Muscle of leg (tissue), 11 donors: ENCODE measurements around the gene FAM174B. TPM values are rescaled to one million over a fixed set of nuclear protein-coding genes. Genes with fewer than 3 reads are reported as not detected.

Experiments used
- DNase-seq: peaks from one replicate; pipeline ENCODE4 v3.0.0; 2013
- H3K27ac ChIP-seq: one replicate; pipeline ENCODE4 v1.5.1; 2013; ENCODE audit warnings: mild to moderate bottlenecking, low read length, control low read depth
- H3K27me3 ChIP-seq: one replicate; pipeline ENCODE4 v1.6.1; 2013; ENCODE audit warnings: low read length; ENCODE audit not compliant: control insufficient read depth, insufficient read depth
- H3K36me3 ChIP-seq: one replicate; pipeline ENCODE4 v1.6.1; 2013; ENCODE audit warnings: low read length; ENCODE audit not compliant: control insufficient read depth, insufficient read depth
- H3K4me1 ChIP-seq: one replicate; pipeline ENCODE4 v1.6.1; 2013; ENCODE audit warnings: low read length; ENCODE audit not compliant: control insufficient read depth, insufficient read depth
- H3K4me3 ChIP-seq: one replicate; pipeline ENCODE4 v1.5.1; 2013; ENCODE audit warnings: low read length, control low read depth
- H3K9me3 ChIP-seq: replicated peaks from 2 replicates; pipeline ENCODE4 v1.6.1; 2013; ENCODE audit warnings: low read depth, low read length; ENCODE audit not compliant: control insufficient read depth
- WGBS: methylation state at CpG from one replicate; pipeline ENCODE4 v1.1.5; 2013; ENCODE audit warnings: missing lambda C conversion rate; ENCODE audit not compliant: insufficient coverage; 5-methylcytosine and 5-hydroxymethylcytosine counted together
- polyA plus RNA-seq, 8 donors: library from polyadenylated mRNA; unstranded; fragments of 120-200 nt; gene quantifications; one replicate each; pipeline versions ENCODE4 v1.2.1 to v1.2.3, GENCODE V29; 2013; ENCODE audit warnings: inconsistent platforms in 1 of 8, low replicate concordance in 1 of 8; ENCODE audit not compliant: insufficient read length in 8 of 8, insufficient read depth in 1 of 8
- total RNA-seq: library from RNA; stranded (reverse); fragments of 120-200 nt; gene quantifications from one replicate; pipeline ENCODE4 v1.2.4, GENCODE V29; 2013

FAM174B gene
- total and polyA plus RNA-seq, 9 donors, result 13.3 to 25.4 (median 17.1) TPM

GRCh38 chr15:92667287-92667904, 11.8 kb upstream of the FAM174B start:
- Histone ChIP-seq H3K9me3 (no peaks in the 10 kb centered on the region), H3K27me3 (no peaks in the 10 kb centered on the region), H3K4me1 (peaks cover 39% of the 10 kb centered on the region), H3K27ac (peak overlapping the region; percentile 84), H3K36me3 (no peaks in the 10 kb centered on the region), H3K4me3 (no peak overlapping the region)
- peak; percentile 33 for DNase-seq
- WGBS, result 36% methylated on average over 8 of the region's 13 CpGs

GRCh38 chr15:92666780-92667179, 11.2 kb upstream of the FAM174B start:
- no peaks in the 10 kb centered on the region for H3K27me3 ChIP-seq
- H3K9me3 ChIP-seq, result no peaks in the 10 kb centered on the region
- no peak overlapping the region for H3K4me3 ChIP-seq
- H3K27ac ChIP-seq, result peak overlapping the region; percentile 84
- WGBS, result 19% methylated on average over 8 of the region's 10 CpGs
- H3K36me3 ChIP-seq, result no peaks in the 10 kb centered on the region
- DNase-seq, result peak; percentile 88
- peaks cover 39% of the 10 kb centered on the region for H3K4me1 ChIP-seq

GRCh38 chr15:92665100-92665555, 9.6 kb upstream of the FAM174B start:
- Histone ChIP-seq H3K27ac (peak overlapping the region; percentile 85), H3K4me3 (no peak overlapping the region), H3K36me3 (no peaks in the 10 kb centered on the region), H3K4me1 (peaks cover 39% of the 10 kb centered on the region), H3K9me3 (no peaks in the 10 kb centered on the region), H3K27me3 (no peaks in the 10 kb centered on the region)
- 0% methylated on average over 4 of the region's 10 CpGs for WGBS
- DNase-seq, result peak; percentile 93

DNA sequence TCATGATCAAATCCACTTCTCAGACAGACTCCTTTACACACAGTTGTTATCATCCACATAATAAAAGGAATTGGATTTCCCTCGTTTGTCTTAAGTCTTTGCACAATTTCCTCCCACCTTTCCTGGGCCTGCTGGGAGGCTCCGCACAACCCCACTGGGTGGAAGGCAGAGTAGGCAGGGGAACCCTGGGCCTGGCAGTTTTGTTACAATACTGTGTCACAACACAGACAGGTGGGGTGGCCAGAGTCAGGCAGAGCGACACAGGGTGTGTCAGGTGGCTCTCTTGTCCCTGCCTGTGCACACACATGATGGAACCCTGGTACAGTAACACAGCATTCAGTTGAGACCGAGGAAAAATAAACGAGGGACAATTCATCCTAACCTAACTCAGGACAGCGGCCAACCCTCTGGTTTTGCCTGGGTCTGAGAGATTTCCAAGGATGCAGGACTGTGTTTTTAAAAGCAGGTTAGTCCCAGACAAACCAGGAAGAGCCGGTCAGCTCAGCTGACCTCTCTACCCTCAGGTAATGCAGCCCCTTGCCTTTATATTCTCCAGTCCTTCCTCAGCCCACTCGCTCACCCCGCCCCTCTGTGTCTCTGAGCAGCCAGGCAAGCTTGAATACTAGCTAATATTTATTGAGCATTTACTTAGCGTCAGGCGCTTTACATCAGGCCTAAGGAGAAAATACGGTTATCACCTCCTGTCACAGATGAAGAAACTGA, 8.8 kb upstream of the FAM174B start:
- Histone ChIP-seq H3K27ac (peak overlapping the region; percentile 85), H3K9me3 (no peaks in the 10 kb centered on the region), H3K27me3 (no peaks in the 10 kb centered on the region), H3K4me1 (peaks cover 37% of the 10 kb centered on the region), H3K4me3 (no peak overlapping the region), H3K36me3 (no peaks in the 10 kb centered on the region)
- no peak for DNase-seq
- WGBS, result 81% methylated on average over 5 of the region's 12 CpGs

- Histone ChIP-seq H3K4me3 (no peak overlapping the region), H3K27me3 (no peaks in the 10 kb centered on the region), H3K4me1 (peaks cover 36% of the 10 kb centered on the region), H3K9me3 (no peaks in the 10 kb centered on the region), H3K27ac (no peak overlapping the region), H3K36me3 (no peaks in the 10 kb centered on the region)
- 81% methylated on average over 4 of the region's 13 CpGs for WGBS
- DNase-seq, result no peak
These were observed 7.8 kb upstream of the FAM174B start for GRCh38 chr15:92663250-92663951.

DNA sequence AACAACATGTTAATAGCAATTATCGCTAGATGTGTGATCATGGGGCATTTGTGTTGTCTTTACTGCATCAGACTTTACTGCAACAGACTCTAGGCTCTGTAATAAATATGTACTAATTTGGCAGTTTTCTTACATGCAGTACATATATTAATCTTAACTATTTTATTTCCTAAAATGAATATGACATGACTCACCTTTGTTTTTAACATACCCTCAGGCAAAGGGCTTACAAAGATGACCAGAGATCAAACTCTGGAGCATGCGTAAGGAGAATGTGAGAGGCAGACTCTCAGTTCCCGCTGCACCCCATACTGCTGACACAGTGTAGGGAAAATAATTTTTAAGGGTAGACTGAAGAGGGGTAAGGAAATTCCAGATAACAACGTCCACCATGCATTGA, 7.2 kb upstream of the FAM174B start:
- Histone ChIP-seq H3K9me3 (no peaks in the 10 kb centered on the region), H3K27me3 (no peaks in the 10 kb centered on the region), H3K27ac (no peak overlapping the region), H3K4me1 (peaks cover 32% of the 10 kb centered on the region), H3K36me3 (no peaks in the 10 kb centered on the region), H3K4me3 (no peak overlapping the region)
- no CpG with 5 or more reads among the region's 4 CpGs for WGBS
- no peak for DNase-seq

DNA sequence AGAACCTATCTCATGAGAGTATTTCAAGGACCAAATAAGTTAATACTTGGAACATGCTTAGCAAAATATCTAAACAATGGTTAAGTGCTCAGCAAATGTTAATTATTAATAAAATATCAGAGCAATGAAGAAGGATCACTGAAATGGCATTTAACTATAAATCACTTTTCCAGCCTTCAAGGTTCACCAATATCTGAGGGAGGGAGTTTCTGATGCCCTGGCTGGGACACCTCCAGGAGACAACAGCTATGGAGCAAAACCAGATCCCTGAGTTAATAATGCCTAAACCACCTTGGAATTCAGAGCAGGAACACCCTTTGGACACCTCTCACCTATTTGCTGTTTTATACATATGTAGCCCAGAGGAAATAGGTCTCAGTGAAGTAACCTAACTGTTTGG, 6.4 kb upstream of the FAM174B start:
- Histone ChIP-seq H3K9me3 (no peaks in the 10 kb centered on the region), H3K4me3 (no peak overlapping the region), H3K36me3 (no peaks in the 10 kb centered on the region), H3K27ac (no peak overlapping the region), H3K4me1 (peaks cover 24% of the 10 kb centered on the region), H3K27me3 (no peaks in the 10 kb centered on the region)
- no peak for DNase-seq

GRCh38 chr15:92661069-92661468, 5.5 kb upstream of the FAM174B start:
- H3K36me3 ChIP-seq, result no peaks in the 10 kb centered on the region
- H3K27me3 ChIP-seq, result peaks cover 6% of the 10 kb centered on the region
- no peaks in the 10 kb centered on the region for H3K9me3 ChIP-seq
- no peak overlapping the region for H3K4me3 ChIP-seq
- no peak overlapping the region for H3K27ac ChIP-seq
- no peak for DNase-seq
- peaks cover 18% of the 10 kb centered on the region for H3K4me1 ChIP-seq
- WGBS, result 95% methylated on average over 9 of the region's 11 CpGs

GRCh38 chr15:92657486-92657885, 1.9 kb upstream of the FAM174B start:
- DNase-seq, result no peak
- WGBS, result 95% methylated on average over 5 of the region's 5 CpGs
- Histone ChIP-seq H3K27ac (no peak overlapping the region), H3K27me3 (peaks cover 10% of the 10 kb centered on the region), H3K4me3 (no peak overlapping the region), H3K4me1 (peaks cover 23% of the 10 kb centered on the region), H3K9me3 (no peaks in the 10 kb centered on the region), H3K36me3 (peaks cover 10% of the 10 kb centered on the region)

DNA sequence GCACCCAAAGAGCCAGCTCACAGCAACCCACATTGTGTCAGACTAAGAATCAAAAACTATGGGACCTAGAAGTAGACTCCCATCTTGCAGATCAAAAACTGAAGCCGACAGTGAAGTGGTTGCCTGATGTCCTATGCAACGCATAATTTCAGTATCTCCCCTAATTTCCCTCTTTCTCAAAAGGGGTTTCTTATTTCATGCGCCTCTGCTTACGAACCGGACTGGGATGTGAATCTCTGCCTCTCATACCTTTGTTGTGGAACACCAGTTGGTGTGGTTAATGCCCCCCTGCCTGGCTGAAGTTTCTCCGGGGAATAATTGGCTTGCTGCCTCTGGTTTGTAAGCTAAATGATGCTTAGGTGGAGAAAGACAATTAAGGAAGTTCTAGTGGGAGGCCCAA, 514 bp upstream of the FAM174B start:
- H3K36me3 ChIP-seq, result peaks cover 15% of the 10 kb centered on the region
- DNase-seq, result no peak
- peaks cover 10% of the 10 kb centered on the region for H3K27me3 ChIP-seq
- no peaks in the 10 kb centered on the region for H3K9me3 ChIP-seq
- H3K4me1 ChIP-seq, result peaks cover 25% of the 10 kb centered on the region
- H3K27ac ChIP-seq, result no peak overlapping the region
- H3K4me3 ChIP-seq, result peak overlapping the region; percentile 29
- 65% methylated on average over 4 of the region's 6 CpGs for WGBS
